ENCODE results near the gene EHBP1. TPM values are rescaled to one million over a fixed set of nuclear protein-coding genes. Genes with fewer than 3 reads are reported as not detected.

Gene EHBP1
- total and polyA plus RNA-seq, 8 donors: 10.2 to 142 (median 37.9) TPM

DNA sequence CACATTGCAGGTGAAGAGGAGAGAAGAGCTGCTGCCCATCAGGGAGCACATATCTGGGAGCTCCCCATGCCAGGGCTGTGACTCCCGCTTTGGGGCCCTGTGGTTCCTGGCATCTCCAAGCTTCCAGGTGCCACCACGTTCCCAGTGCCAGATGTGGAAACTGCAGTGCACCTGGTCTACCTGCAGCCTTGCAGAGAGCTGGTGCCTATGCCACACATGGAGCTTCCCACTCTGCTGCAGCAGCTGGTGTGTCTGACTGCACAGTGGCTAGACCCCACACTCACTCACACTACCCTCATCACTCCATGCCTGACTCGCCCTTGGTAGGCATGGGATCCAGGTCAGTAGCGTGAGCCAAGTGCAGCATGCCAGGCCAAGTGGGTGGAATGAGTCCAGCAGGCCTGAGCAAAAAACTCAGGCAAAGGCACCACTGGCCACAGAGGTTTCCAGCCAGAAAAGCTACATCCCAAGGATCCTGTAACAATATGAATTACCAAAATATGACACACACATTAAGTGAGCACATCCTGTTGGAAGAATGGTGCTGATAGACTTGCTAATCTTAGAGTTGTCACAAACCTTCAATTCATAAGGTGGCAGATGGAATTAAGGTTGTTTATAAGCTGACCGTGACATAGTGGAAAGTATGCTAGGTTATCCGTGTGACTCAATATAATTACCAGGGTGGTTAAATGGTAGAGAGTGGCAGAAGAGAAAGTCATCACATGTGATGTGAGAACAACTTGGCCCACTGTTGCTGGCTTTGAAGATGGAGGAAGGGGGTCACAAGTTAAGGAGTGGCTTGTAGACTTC, 150.9 kb downstream of the EHBP1 start:
- H3K36me3 ChIP-seq: peaks cover 4 to 67% (median 51%) of the 10 kb centered on the region in 4 donors
- peaks cover 0 to 11% (median 3%) of the 10 kb centered on the region in 4 donors for H3K9me3 ChIP-seq

DNA sequence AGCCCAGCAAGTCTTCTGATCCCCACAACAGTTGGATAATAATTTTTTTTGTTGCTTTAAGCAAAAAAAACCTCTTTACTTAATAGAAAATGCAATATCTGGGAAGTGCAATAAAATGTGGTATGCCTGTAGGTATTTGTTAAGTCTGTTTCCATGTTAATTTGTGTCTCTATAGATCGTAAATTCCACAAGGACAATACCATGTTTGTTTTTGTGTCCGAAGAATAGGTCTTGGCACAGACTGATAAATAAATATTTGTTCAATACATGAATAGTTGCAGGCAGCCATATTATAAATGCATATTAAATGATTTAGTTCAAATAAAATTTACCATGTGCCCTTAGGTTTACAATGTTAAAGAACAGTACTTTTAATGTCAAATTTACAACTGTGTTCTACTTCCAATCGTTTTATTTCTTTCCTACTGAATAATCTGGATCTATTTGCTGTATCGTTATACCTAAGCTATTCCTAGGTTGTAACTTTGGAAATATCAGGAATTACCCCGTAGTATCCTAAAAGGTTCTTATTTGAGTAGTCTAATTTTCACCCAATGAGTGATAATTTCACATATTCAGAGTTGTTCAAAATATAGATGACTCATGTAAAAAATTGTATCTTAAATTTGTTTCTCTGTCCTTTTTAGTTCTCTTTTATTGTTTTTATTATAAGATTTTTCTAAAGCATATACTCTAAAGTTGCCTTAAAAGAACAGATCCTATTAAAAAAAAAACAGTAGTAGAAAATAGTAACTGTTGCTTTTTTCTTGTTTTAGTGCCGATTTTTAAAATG, 151.8 kb downstream of the EHBP1 start:
- Histone ChIP-seq H3K27me3 (no peaks in the 10 kb centered on the region), H3K36me3 (peaks cover 4 to 71% (median 58%) of the 10 kb centered on the region in 4 donors), H3K4me1 (no peaks in the 10 kb centered on the region), H3K4me3 (no peak overlapping the region), H3K9me3 (peaks cover 0 to 11% (median 3%) of the 10 kb centered on the region in 4 donors), H3K27ac (no peak overlapping the region)
- WGBS, 5 donors: 71 to 80% (median 73%) methylated on average over 6 of the region's 6 CpGs
- TF ChIP-seq, protein P1, sequence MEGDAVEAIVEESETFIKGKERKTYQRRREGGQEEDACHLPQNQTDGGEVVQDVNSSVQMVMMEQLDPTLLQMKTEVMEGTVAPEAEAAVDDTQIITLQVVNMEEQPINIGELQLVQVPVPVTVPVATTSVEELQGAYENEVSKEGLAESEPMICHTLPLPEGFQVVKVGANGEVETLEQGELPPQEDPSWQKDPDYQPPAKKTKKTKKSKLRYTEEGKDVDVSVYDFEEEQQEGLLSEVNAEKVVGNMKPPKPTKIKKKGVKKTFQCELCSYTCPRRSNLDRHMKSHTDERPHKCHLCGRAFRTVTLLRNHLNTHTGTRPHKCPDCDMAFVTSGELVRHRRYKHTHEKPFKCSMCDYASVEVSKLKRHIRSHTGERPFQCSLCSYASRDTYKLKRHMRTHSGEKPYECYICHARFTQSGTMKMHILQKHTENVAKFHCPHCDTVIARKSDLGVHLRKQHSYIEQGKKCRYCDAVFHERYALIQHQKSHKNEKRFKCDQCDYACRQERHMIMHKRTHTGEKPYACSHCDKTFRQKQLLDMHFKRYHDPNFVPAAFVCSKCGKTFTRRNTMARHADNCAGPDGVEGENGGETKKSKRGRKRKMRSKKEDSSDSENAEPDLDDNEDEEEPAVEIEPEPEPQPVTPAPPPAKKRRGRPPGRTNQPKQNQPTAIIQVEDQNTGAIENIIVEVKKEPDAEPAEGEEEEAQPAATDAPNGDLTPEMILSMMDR (IDR thresholded peaks at IDR 0.05): no peak
- no peak for TF ChIP-seq EP300 (IDR thresholded peaks at IDR 0.05)
- no peak for TF ChIP-seq POLR2AphosphoS5 (IDR thresholded peaks at IDR 0.05)
- TF ChIP-seq POLR2A (IDR thresholded peaks at IDR 0.05): no peak
- DNase-seq: no peak
- intact Hi-C loops (cut with DNase I; ENCODE audit: low total_unique reads): no loop called here

More for the DNA sequence above, 150.9 kb downstream of the EHBP1 start:
- intact Hi-C loops (cut with DNase I; ENCODE audit: low total_unique reads): no loop called here
- H3K27ac ChIP-seq: no peak overlapping the region
- no peak overlapping the region for H3K4me3 ChIP-seq
- H3K27me3 ChIP-seq: no peaks in the 10 kb centered on the region
- no peak for DNase-seq
- TF ChIP-seq, protein P1 (IDR thresholded peaks at IDR 0.05): no peak
- TF ChIP-seq EP300 (IDR thresholded peaks at IDR 0.05): no peak
- TF ChIP-seq POLR2AphosphoS5 (IDR thresholded peaks at IDR 0.05): no peak
- no peak for TF ChIP-seq POLR2A (IDR thresholded peaks at IDR 0.05)
- H3K4me1 ChIP-seq: no peaks in the 10 kb centered on the region
- WGBS, 5 donors: 88 to 98% (median 95%) methylated on average over 5 to 6 of the region's 6 CpGs

DNA sequence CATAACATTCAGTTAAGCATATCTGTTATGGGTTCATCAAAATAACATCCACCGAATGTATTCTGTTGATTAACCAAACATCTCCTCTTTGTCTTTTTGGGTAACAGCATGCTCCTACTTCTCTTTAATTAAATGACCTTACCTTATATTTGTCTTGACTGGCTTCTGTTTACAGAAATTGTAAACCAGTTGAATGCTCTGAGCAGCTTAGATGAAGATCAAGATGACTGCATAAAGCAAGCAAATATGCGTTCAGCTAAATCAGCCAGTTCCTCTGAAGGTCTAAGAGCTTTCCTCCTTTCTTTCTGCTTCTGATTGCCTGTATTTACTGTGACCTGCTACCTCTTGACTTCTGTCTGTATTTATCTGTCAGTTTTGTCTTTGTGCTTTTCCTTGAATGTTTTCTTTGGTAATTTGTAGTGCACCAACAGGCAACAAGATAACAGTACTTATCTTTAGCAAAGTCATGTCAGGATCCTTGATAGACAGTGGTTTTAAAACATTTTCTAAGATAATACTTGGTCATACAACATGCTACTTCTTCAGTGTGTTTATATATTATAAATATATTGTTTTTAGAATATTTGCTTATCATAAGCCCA, 152.8 kb downstream of the EHBP1 start:
- Histone ChIP-seq H3K27ac (no peak overlapping the region), H3K4me3 (no peak overlapping the region), H3K9me3 (peaks cover 0 to 7% (median 2%) of the 10 kb centered on the region in 4 donors), H3K4me1 (no peaks in the 10 kb centered on the region), H3K36me3 (peaks cover 4 to 68% (median 54%) of the 10 kb centered on the region in 4 donors), H3K27me3 (no peaks in the 10 kb centered on the region)
- no peak for TF ChIP-seq POLR2AphosphoS5 (IDR thresholded peaks at IDR 0.05)
- TF ChIP-seq, protein P1 (IDR thresholded peaks at IDR 0.05): no peak
- no peak for TF ChIP-seq EP300 (IDR thresholded peaks at IDR 0.05)
- TF ChIP-seq POLR2A (IDR thresholded peaks at IDR 0.05): no peak
- intact Hi-C loops (cut with DNase I; ENCODE audit: low total_unique reads): no loop called here
- 70 to 73% (median 71%) methylated on average over 2 of the region's 2 CpGs for WGBS, 5 donors
- no peak for DNase-seq

DNA sequence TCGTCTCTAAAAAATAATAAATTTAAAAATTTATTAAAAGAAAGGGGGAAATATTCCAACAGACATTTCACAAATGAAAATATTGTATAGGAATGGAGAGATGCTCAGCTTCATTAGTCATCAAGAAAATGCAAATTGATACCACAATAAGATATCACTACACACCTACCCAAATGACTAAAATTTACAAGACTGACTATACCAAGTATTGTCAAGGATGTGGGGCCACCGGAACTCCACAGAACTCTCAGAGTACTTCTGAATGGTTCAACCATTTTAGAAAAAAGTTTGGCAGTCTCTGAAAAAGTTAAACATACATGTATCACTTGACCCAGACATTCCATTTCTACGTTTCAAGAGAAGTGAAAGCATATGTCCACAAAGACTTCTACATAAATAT, 163.4 kb downstream of the EHBP1 start:
- 83 to 90% (median 86%) methylated on average over 3 of the region's 3 CpGs for WGBS, 5 donors
- Histone ChIP-seq H3K36me3 (peaks cover 10 to 62% (median 31%) of the 10 kb centered on the region in 4 donors), H3K9me3 (peaks cover 0 to 15% (median 6%) of the 10 kb centered on the region in 4 donors), H3K27ac (no peak overlapping the region), H3K4me1 (no peaks in the 10 kb centered on the region), H3K4me3 (no peak overlapping the region), H3K27me3 (no peaks in the 10 kb centered on the region)
- TF ChIP-seq EP300 (IDR thresholded peaks at IDR 0.05): no peak
- TF ChIP-seq, protein P1 (IDR thresholded peaks at IDR 0.05): no peak
- no peak for TF ChIP-seq POLR2AphosphoS5 (IDR thresholded peaks at IDR 0.05)
- no peak for TF ChIP-seq POLR2A (IDR thresholded peaks at IDR 0.05)
- intact Hi-C loops (cut with DNase I; ENCODE audit: low total_unique reads): no loop called here
- no peak for DNase-seq

All from stomach (tissue), 9 donors.